ENCODE results near the gene LPAR6. TPM values are rescaled to one million over a fixed set of nuclear protein-coding genes. Genes with fewer than 3 reads are reported as not detected.

Gene LPAR6
- total RNA-seq, 3 donors from 2014 or later, result 10.7 to 15.0 (median 12.3) TPM

DNA sequence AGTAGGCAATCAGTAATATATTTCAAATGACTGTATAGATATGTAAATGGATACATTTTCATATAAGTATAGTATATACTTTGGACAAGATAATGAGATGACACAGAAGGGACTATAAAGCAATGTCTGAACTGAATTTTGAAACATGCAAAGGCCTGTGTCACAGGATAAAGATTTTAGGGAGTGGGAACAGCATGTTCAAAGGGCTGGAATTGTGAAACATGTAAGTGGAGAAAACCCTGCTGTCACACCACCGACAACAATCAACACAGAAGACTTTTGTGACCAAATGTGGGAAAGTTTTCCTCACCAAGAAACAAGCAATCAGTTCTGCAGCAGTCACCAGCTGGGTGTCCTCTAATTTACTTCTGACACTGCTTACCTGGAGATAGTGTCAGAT, 42.9 kb downstream of the LPAR6 start:
- DNase-seq, result no peak
- H3K4me1 ChIP-seq (ENCODE audit: low read depth), result no peaks in the 10 kb centered on the region
- no peak overlapping the region for H3K4me3 ChIP-seq
- ATAC-seq, result no peak
- H3K36me3 ChIP-seq (ENCODE audit: low read depth), result no peaks in the 10 kb centered on the region
- intact Hi-C loops (cut with DNase I, micrococcal nuclease), result no loop called here
- TF ChIP-seq, protein P1, sequence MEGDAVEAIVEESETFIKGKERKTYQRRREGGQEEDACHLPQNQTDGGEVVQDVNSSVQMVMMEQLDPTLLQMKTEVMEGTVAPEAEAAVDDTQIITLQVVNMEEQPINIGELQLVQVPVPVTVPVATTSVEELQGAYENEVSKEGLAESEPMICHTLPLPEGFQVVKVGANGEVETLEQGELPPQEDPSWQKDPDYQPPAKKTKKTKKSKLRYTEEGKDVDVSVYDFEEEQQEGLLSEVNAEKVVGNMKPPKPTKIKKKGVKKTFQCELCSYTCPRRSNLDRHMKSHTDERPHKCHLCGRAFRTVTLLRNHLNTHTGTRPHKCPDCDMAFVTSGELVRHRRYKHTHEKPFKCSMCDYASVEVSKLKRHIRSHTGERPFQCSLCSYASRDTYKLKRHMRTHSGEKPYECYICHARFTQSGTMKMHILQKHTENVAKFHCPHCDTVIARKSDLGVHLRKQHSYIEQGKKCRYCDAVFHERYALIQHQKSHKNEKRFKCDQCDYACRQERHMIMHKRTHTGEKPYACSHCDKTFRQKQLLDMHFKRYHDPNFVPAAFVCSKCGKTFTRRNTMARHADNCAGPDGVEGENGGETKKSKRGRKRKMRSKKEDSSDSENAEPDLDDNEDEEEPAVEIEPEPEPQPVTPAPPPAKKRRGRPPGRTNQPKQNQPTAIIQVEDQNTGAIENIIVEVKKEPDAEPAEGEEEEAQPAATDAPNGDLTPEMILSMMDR (IDR thresholded peaks at IDR 0.05), result no peak
- no peaks in the 10 kb centered on the region for H3K9me3 ChIP-seq

Other genes with a start within 250 kb of the LPAR6 start
- 100 to 1,000 TPM; 418 to 517 (median 511) TPM for gene ITM2B, start 179.9 kb downstream of the LPAR6 start, total RNA-seq
- gene RB1, start 109.4 kb downstream of the LPAR6 start, total RNA-seq, result 10 to 100 TPM; 23.4 to 30.0 (median 29.3) TPM
- gene RCBTB2, start 120.0 kb upstream of the LPAR6 start, total RNA-seq, result 10 to 100 TPM in 1 of 3 donors, 1 to 10 TPM in 2; 4.9 to 10.9 (median 6.7) TPM
- 1 to 10 TPM in 1 of 3 donors, under 1 TPM in 2; 0.14 to 1.4 (median 0.58) TPM for gene CYSLTR2, start 240.8 kb upstream of the LPAR6 start, total RNA-seq